GM23338 (cell line): Measurements from ENCODE around the gene ZNF583. TPM values are rescaled to one million over a fixed set of nuclear protein-coding genes. Genes with fewer than 3 reads are reported as not detected.

Experiments
- ATAC-seq: fragments of 200-7000 bp; cut with Tn5 transposase; 3 replicates; pipeline ENCODE4 v1.9.1; 2020
- DNase-seq: peaks from one replicate; pipeline ENCODE4 v3.0.0-alpha.2; 2015; ENCODE audit warnings: low spot score
- H2AFZ ChIP-seq: fragments of 200-600 bp; sonication (generic); 2 replicates; pipeline ENCODE4 v1.8.0; 2016; ENCODE audit warnings: antibody characterized with exemption, mild to moderate bottlenecking, moderate library complexity
- H3F3A ChIP-seq: fragments of 200-600 bp; sonication (generic); replicated peaks from 2 replicates; pipeline ENCODE4 v1.8.0; 2017; ENCODE audit warnings: antibody characterized with exemption, mixed run types, low read depth
- H3K27ac ChIP-seq: fragments of 200-600 bp; sonication (generic); 2 replicates; pipeline ENCODE4 v1.6.1; 2016; ENCODE audit warnings: low read depth
- H3K27me3 ChIP-seq: fragments of 200-600 bp; sonication (generic); 2 replicates; pipeline ENCODE4 v1.8.0; 2016; ENCODE audit warnings: mild to moderate bottlenecking, mixed run types, moderate library complexity; ENCODE audit not compliant: insufficient read depth
- H3K36me3 ChIP-seq: fragments of 200-600 bp; sonication (generic); 2 replicates; pipeline ENCODE4 v1.8.0; 2016; ENCODE audit warnings: mild to moderate bottlenecking; ENCODE audit not compliant: insufficient read depth
- H3K4me1 ChIP-seq: fragments of 200-600 bp; sonication (generic); 2 replicates; pipeline ENCODE4 v1.8.0; 2016; ENCODE audit warnings: mild to moderate bottlenecking, moderate library complexity; ENCODE audit not compliant: insufficient read depth
- H3K4me2 ChIP-seq: fragments of 200-600 bp; sonication (generic); 2 replicates; pipeline ENCODE4 v1.7.1; 2017; ENCODE audit warnings: mixed run types
- H3K4me3 ChIP-seq: fragments of 200-600 bp; sonication (generic); 2 replicates; pipeline ENCODE4 v1.6.1; 2016; ENCODE audit warnings: mixed run types
- H3K79me2 ChIP-seq: fragments of 200-600 bp; sonication (generic); replicated peaks from 2 replicates; pipeline ENCODE4 v1.8.0; 2017; ENCODE audit warnings: mild to moderate bottlenecking; ENCODE audit not compliant: insufficient read depth
- H3K9me2 ChIP-seq: fragments of 200-600 bp; sonication (generic); 2 replicates; pipeline ENCODE4 v1.8.0; 2017; ENCODE audit not compliant: insufficient read depth
- H4K20me1 ChIP-seq: fragments of 200-600 bp; sonication (generic); replicated peaks from 2 replicates; pipeline ENCODE4 v1.8.0; 2017; ENCODE audit warnings: mild to moderate bottlenecking; ENCODE audit not compliant: insufficient read depth
- H3K27ac Mint-ChIP-seq: 2 replicates; pipeline ENCODE4 v1.8.0; 2020; ENCODE audit warnings: inconsistent platforms, mild to moderate bottlenecking, moderate library complexity, mixed read lengths
- H3K27me3 Mint-ChIP-seq: 3 replicates; pipeline ENCODE4 v1.8.0; 2022; ENCODE audit warnings: low read depth, mild to moderate bottlenecking, moderate library complexity, mixed read lengths, inconsistent platforms; ENCODE audit not compliant: insufficient read depth, poor library complexity
- H3K36me3 Mint-ChIP-seq: 3 replicates; pipeline ENCODE4 v1.8.0; 2021; ENCODE audit warnings: low read depth, mild to moderate bottlenecking, inconsistent platforms, moderate library complexity, mixed read lengths
- H3K4me1 Mint-ChIP-seq: 3 replicates; pipeline ENCODE4 v1.8.0; 2020; ENCODE audit warnings: mild to moderate bottlenecking, inconsistent platforms, mixed read lengths
- H3K4me3 Mint-ChIP-seq: 3 replicates; pipeline ENCODE4 v1.8.0; 2021; ENCODE audit warnings: moderate library complexity, mild to moderate bottlenecking, inconsistent platforms, mixed read lengths
- H3K9me3 Mint-ChIP-seq: 3 replicates; pipeline ENCODE4 v1.8.0; 2020; ENCODE audit warnings: moderate library complexity, mild to moderate bottlenecking, inconsistent platforms, mixed read lengths
- CREB1 ChIP-seq: fragments of 250-450 bp; sonication (Bioruptor Pico); IDR thresholded peaks from 2 replicates; pipeline ENCODE4 v1.5.0; 2020; ENCODE audit warnings: low read depth, mild to moderate bottlenecking, moderate library complexity
- CTCF ChIP-seq, 2 experiments: fragments of 200-600 bp in 1 of 2; sonication (generic) in 1 of 2; conservative IDR thresholded peaks; 2 replicates each; pipeline versions ENCODE4 v1.5.1 to v1.6.1; 2016 to 2017; ENCODE audit warnings: antibody characterized with exemption in 2 of 2, low read depth in 2 of 2, mild to moderate bottlenecking in 2 of 2, moderate library complexity in 1 of 2
- EZH2 ChIP-seq: fragments of 200-600 bp; sonication (generic); IDR thresholded peaks from one replicate; pipeline ENCODE4 v1.8.0; 2017; ENCODE audit warnings: antibody characterized with exemption, mild to moderate bottlenecking, low read depth; ENCODE audit not compliant: unreplicated experiment
- EZH2phosphoT487 ChIP-seq: fragments of 200-600 bp; sonication (generic); IDR thresholded peaks from one replicate; pipeline ENCODE4 v1.8.1; 2018; ENCODE audit warnings: antibody characterized with exemption; ENCODE audit not compliant: unreplicated experiment
- JUNB ChIP-seq: IDR thresholded peaks from one replicate; pipeline ENCODE4 v1.6.1; 2016; ENCODE audit warnings: antibody characterized with exemption; ENCODE audit not compliant: unreplicated experiment
- NANOG ChIP-seq: IDR thresholded peaks from 2 replicates; pipeline ENCODE4 v1.6.1; 2016; ENCODE audit warnings: antibody characterized with exemption, borderline replicate concordance
- POLR2AphosphoS5 ChIP-seq: IDR thresholded peaks from 2 replicates; pipeline ENCODE4 v1.6.1; 2016; ENCODE audit warnings: antibody characterized with exemption, low read depth
- ZNF114 ChIP-seq: fragments of 250-450 bp; sonication (Bioruptor Pico); IDR thresholded peaks from 2 replicates; pipeline ENCODE4 v1.5.0; 2020; ENCODE audit warnings: mild to moderate bottlenecking, moderate library complexity
- ZNF462 ChIP-seq: fragments of 250-450 bp; sonication (Bioruptor Pico); IDR thresholded peaks from 2 replicates; pipeline ENCODE4 v1.5.0; 2020; ENCODE audit warnings: mild to moderate bottlenecking, moderate library complexity
- polyA plus RNA-seq: library from polyadenylated mRNA; unstranded; fragments of >200 nt; fragmentation: Nextera tagmentation; extraction: Ambion mirVana; gene quantifications from 2 replicates; pipeline ENCODE4 v1.2.1, GENCODE V29; 2016
- total RNA-seq: library from RNA; depleted of rRNA; stranded (reverse); fragments of >200 nt; shearing (Covaris generic); gene quantifications from 2 replicates; pipeline ENCODE4 v1.2.3, GENCODE V29; 2014

ZNF583 gene
- total and polyA plus RNA-seq, 2 experiments from 2014 or later, result 2.4 to 6.3 TPM

GRCh38 chr19:56355517-56355916 lies 48.6 kb upstream of the ZNF583 start (continued):
- TF ChIP-seq ZNF462 (CRISPR knock-in tag) (no peak), CTCF (conservative IDR thresholded peaks at IDR 0.05; ENCODE audit: low read depth in 2 of 2) (no peak), EZH2 (no peak), POLR2AphosphoS5 (no peak), EZH2phosphoT487 (no peak)

GRCh38 chr19:56356944-56357343 lies 47.2 kb upstream of the ZNF583 start:
- Mint-ChIP-seq H3K4me1 (0 out of 3 replicates have a peak, but pooled peaks cover 3% of the 10 kb centered on the region), H3K27me3 (no peaks in the 10 kb centered on the region), H3K36me3 (peaks cover 37% of the 10 kb centered on the region), H3K9me3 (peaks cover 12% of the 10 kb centered on the region), H3K27ac (no peak overlapping the region), H3K4me3 (no peak overlapping the region)
- no peak for ATAC-seq
- Histone ChIP-seq H3K27me3 (no peaks in the 10 kb centered on the region), H3K4me3 (no peak overlapping the region), H3F3A (no peaks in the 10 kb centered on the region), H3K27ac (no peak overlapping the region), H2AFZ (no peak overlapping the region), H3K36me3 (peaks cover 8% of the 10 kb centered on the region; the same call in 1 of the 2 replicates), H4K20me1 (no peaks in the 10 kb centered on the region), H3K4me2 (no peak overlapping the region), H3K9me2 (no peaks in the 10 kb centered on the region), H3K79me2 (no peaks in the 10 kb centered on the region), H3K4me1 (no peaks in the 10 kb centered on the region)
- no peak for DNase-seq
- no peak for TF ChIP-seq NANOG
- TF ChIP-seq ZNF462 (CRISPR knock-in tag), result no peak
- TF ChIP-seq JUNB, result no peak
- TF ChIP-seq EZH2, result no peak
- TF ChIP-seq CREB1 (CRISPR knock-in tag), result no peak
- no peak for TF ChIP-seq ZNF114 (CRISPR knock-in tag)
